IPS-18a (cell line): ENCODE measurements around the gene DCAF11.
A peak's percentile ranks its signal among the peaks of the same experiment; 100 is the strongest.
"Not testable (repeated sequence)": the region's sequence is repeated elsewhere in the genome, so short reads cannot be mapped to it uniquely, and the experiment has no call there.

Experiments used
- H3K27ac ChIP-seq: one replicate; pipeline ENCODE4 v1.5.1; 2013; ENCODE audit warnings: low read length
- H3K27me3 ChIP-seq: one replicate; pipeline ENCODE4 v1.6.1; 2013; ENCODE audit warnings: mild to moderate bottlenecking, low read length; ENCODE audit not compliant: control insufficient read depth, insufficient read depth
- H3K36me3 ChIP-seq: one replicate; pipeline ENCODE4 v1.6.1; 2013; ENCODE audit warnings: low read depth, low read length; ENCODE audit not compliant: control insufficient read depth
- H3K4me1 ChIP-seq: one replicate; pipeline ENCODE4 v1.6.1; 2013; ENCODE audit warnings: low read depth, low read length; ENCODE audit not compliant: control insufficient read depth
- H3K4me3 ChIP-seq: one replicate; pipeline ENCODE4 v1.5.1; 2013; ENCODE audit warnings: low read length
- H3K9ac ChIP-seq: one replicate; pipeline ENCODE4 v1.6.1; 2013; ENCODE audit warnings: mild to moderate bottlenecking, low read length, moderate library complexity
- H3K9me3 ChIP-seq: one replicate; pipeline ENCODE4 v1.6.1; 2013; ENCODE audit warnings: low read depth, low read length; ENCODE audit not compliant: control insufficient read depth

DCAF11 gene

DNA sequence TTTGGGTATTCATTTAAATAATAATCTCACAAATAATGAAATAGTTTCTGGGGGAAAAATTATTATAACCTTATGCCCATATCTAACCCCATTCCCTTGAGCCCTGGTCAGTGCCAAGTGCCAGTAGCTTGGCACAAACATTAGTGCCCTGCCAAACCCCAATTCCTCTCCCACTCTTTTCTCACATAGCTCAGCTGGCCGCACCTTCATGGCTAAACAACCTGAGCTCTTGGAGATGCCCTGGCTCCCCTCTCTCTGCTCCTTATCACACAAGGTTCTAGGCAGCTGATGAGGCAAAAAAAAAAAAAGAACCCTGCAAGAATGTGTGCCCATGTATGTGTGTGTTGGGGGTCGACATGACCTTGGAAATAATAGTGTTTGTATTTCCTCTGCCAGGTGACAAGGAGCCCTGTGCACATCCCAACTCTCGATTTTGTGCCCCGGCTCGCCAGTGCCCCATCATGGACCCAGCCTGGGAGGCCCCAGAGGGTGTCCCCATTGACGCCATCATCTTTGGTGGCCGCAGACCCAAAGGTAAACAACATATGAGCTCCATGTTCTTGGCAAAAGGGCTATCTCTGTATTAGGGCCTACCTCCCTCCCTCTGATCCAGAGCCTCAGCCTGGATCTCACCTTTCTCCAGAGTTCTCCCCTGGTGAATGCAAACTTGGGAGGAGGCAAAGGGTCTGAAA is 12.1 kb upstream of the DCAF11 start:
- Histone ChIP-seq H3K9ac (no peak overlapping the region), H3K4me3 (no peak overlapping the region), H3K4me1 (no peaks in the 10 kb centered on the region), H3K9me3 (peaks cover 3% of the 10 kb centered on the region), H3K36me3 (peaks cover 51% of the 10 kb centered on the region), H3K27ac (no peak overlapping the region), H3K27me3 (no peaks in the 10 kb centered on the region)

GRCh38 chr14:24103451-24103850 is 11.1 kb upstream of the DCAF11 start:
- no peak overlapping the region for H3K4me3 ChIP-seq
- no peak overlapping the region for H3K27ac ChIP-seq
- peaks cover 3% of the 10 kb centered on the region for H3K9me3 ChIP-seq
- no peak overlapping the region for H3K9ac ChIP-seq
- no peaks in the 10 kb centered on the region for H3K4me1 ChIP-seq
- H3K27me3 ChIP-seq: no peaks in the 10 kb centered on the region
- H3K36me3 ChIP-seq: peaks cover 44% of the 10 kb centered on the region

DNA sequence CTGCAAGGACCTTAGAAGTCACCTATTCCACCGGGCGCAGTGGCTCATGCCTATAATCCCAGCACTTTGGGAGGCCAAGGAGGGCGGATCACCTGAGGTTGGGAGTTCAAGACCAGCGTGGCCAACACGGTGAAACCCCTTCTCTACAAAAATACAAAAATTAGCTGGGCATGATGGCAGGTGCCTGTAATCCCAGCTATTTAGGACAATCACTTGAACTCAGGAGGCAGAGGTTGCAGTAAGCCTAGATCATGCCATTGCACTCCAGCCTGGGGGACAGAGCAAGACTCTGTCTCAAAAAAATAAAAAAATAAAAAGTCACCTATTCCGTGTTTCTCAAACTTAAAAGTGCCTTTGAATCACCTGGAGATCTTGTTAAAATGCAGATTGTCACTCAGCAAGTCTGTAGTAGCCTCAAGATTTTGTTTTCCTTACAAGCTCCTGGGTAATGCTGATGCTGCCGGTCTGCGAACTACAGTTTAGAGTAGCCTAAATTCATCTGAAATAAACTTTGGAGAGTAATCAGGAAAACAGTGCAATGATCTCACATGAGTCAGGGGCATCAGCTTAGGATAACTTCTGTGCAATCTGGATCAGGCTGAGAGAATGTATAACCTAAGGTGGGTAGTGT is 8.9 kb upstream of the DCAF11 start:
- not testable (repeated sequence) for H3K27me3 ChIP-seq, H3K4me1 ChIP-seq, H3K27ac ChIP-seq, H3K4me3 ChIP-seq, H3K9me3 ChIP-seq, H3K9ac ChIP-seq
- H3K36me3 ChIP-seq: peaks cover 23% of the 10 kb centered on the region

GRCh38 chr14:24106672-24107271 is 7.8 kb upstream of the DCAF11 start:
- H3K9ac ChIP-seq: no peak overlapping the region
- peaks cover 16% of the 10 kb centered on the region for H3K36me3 ChIP-seq
- H3K4me3 ChIP-seq: no peak overlapping the region
- H3K4me1 ChIP-seq: no peaks in the 10 kb centered on the region
- peaks cover 3% of the 10 kb centered on the region for H3K9me3 ChIP-seq
- no peak overlapping the region for H3K27ac ChIP-seq
- H3K27me3 ChIP-seq: no peaks in the 10 kb centered on the region

GRCh38 chr14:24108336-24108874 is 6.2 kb upstream of the DCAF11 start:
- Histone ChIP-seq H3K36me3 (peaks cover 7% of the 10 kb centered on the region), H3K9ac (no peak overlapping the region), H3K9me3 (peaks cover 3% of the 10 kb centered on the region), H3K4me1 (no peaks in the 10 kb centered on the region), H3K27ac (no peak overlapping the region), H3K27me3 (no peaks in the 10 kb centered on the region), H3K4me3 (no peak overlapping the region)

DNA sequence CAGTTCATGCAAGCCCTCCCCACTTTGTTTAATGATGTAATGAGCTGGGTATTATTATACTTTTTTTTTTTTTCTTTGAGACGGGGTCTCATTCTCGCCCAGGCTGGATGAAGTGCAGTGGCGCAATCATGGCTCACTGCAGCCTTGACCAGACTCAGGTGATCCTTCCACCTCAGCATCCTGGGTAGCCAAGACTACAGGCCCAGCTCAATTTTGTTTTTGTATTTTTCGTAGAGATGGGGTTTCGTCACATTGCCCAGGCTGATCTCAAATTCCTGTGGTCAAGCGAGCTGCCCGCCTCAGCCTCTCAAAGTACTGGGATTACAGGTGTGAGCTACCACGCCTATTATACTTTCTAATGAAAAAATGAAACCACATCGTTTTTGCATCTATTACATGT is 4.5 kb upstream of the DCAF11 start:
- no peak overlapping the region for H3K9ac ChIP-seq
- no peak overlapping the region for H3K4me3 ChIP-seq
- no peaks in the 10 kb centered on the region for H3K9me3 ChIP-seq
- no peaks in the 10 kb centered on the region for H3K4me1 ChIP-seq
- H3K27me3 ChIP-seq: no peaks in the 10 kb centered on the region
- H3K27ac ChIP-seq: no peak overlapping the region
- H3K36me3 ChIP-seq: no peaks in the 10 kb centered on the region

GRCh38 chr14:24110523-24110922 is 4.1 kb upstream of the DCAF11 start:
- no peaks in the 10 kb centered on the region for H3K4me1 ChIP-seq
- H3K9ac ChIP-seq: no peak overlapping the region
- H3K4me3 ChIP-seq: no peak overlapping the region
- no peaks in the 10 kb centered on the region for H3K9me3 ChIP-seq
- no peaks in the 10 kb centered on the region for H3K27me3 ChIP-seq
- no peak overlapping the region for H3K27ac ChIP-seq
- no peaks in the 10 kb centered on the region for H3K36me3 ChIP-seq

GRCh38 chr14:24113379-24113800 is 1.2 kb upstream of the DCAF11 start:
- Histone ChIP-seq H3K9ac (peak overlapping the region; percentile 59), H3K36me3 (peaks cover 16% of the 10 kb centered on the region), H3K9me3 (no peaks in the 10 kb centered on the region), H3K27ac (no peak overlapping the region), H3K4me3 (peak overlapping the region; percentile 84), H3K27me3 (no peaks in the 10 kb centered on the region), H3K4me1 (no peaks in the 10 kb centered on the region)

DNA sequence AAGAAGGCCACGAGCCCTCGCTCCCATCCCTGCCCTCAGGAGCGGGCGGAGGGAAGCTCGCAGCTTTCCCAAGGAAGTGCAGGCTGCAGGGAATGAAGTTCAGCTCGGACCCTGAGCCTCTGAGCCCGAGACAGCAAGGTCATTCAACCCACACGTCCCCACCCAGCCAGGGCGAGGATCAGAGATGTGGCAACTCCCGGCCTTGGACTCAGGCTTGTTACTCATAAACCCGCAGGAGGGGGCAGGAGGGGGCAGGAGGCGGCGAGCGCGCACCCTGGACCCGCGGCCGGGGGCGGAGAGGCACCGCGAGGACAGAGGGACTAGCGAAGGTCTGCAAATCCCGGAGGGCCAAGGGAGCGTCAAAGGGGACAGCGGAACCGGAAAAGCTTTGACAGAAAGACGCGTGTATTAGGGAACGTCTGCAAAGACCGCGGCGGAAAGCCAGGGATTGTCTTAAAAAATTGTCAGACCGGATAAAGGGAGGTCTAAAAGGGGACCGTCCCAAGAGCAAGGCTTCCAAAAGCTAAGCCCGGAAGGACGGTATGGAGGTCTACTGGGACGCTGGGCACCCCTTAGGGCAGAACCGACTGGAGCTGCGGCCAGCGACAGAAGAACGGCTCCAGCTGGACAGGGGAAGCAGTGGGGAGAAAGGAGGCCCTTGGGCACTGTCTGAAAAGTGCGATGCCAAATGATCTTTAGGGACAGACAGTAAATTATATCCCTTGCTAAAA is 611 bp upstream of the DCAF11 start:
- Histone ChIP-seq H3K4me3 (peak overlapping the region; percentile 84), H3K27me3 (no peaks in the 10 kb centered on the region), H3K4me1 (no peaks in the 10 kb centered on the region), H3K36me3 (peaks cover 21% of the 10 kb centered on the region), H3K9me3 (no peaks in the 10 kb centered on the region), H3K9ac (peak overlapping the region; percentile 59), H3K27ac (no peak overlapping the region)

DNA sequence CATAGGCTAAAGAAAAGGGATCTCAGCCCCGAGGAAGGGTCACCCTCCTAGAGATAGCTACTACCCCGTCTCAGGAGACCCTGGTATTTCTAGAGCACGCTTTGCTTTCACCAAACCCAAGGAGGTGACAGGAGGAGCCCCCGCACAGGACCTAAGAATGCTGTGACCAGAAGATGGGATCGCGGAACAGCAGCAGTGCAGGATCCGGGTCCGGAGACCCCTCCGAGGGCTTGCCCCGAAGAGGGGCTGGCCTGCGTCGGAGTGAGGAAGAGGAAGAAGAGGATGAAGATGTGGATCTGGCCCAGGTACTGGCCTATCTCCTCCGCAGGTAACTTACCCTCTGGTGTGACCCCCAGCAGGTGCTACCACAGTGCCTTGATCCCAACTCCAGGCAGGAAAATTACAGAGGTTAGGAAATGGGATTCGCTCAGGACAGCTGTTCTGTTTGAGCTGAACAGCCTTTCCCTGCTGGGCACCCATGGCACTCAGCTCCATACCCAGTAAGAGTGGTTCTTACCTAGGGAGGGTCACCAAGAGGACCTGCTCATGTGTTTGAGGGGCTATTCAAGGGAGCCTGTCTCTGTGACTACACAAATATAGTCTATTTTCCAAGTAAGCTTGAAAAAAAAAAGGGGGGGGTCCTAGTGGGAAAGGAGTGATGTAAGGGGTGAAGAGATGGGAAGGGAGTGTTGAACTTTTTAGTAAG is 998 bp downstream of the DCAF11 start:
- Histone ChIP-seq H3K9ac (peak overlapping the region; percentile 56), H3K27ac (no peak overlapping the region), H3K4me3 (peak overlapping the region; percentile 84), H3K36me3 (peaks cover 33% of the 10 kb centered on the region), H3K4me1 (no peaks in the 10 kb centered on the region), H3K27me3 (no peaks in the 10 kb centered on the region), H3K9me3 (no peaks in the 10 kb centered on the region)
